Fibroblast of lung (primary cell): ENCODE results near the gene BTBD9. TPM values are rescaled to one million over a fixed set of nuclear protein-coding genes. Genes with fewer than 3 reads are reported as not detected.
A peak's percentile ranks its signal among the peaks of the same experiment; 100 is the strongest.

ENCODE experiments used
- DNase-seq, 2 donors: peaks; one replicate each; pipeline versions ENCODE4 v3.0.0 to v3.0.0-alpha.2; 2010; ENCODE audit warnings: low read depth in 2 of 2
- H2AFZ ChIP-seq: 2 replicates; pipeline ENCODE4 v1.5.1; 2012; ENCODE audit warnings: low read length, control low read depth, inconsistent platforms
- H3K27ac ChIP-seq: 2 replicates; pipeline ENCODE4 v1.5.1; 2011; ENCODE audit warnings: low read length, control low read depth; ENCODE audit not compliant: insufficient read depth
- H3K27me3 ChIP-seq: 2 replicates; pipeline ENCODE4 v1.5.1; 2011; ENCODE audit warnings: mild to moderate bottlenecking, low read length; ENCODE audit not compliant: control insufficient read depth, insufficient read depth
- H3K36me3 ChIP-seq: 2 replicates; pipeline ENCODE4 v1.5.1; 2011; ENCODE audit warnings: low read length; ENCODE audit not compliant: control insufficient read depth, insufficient read depth
- H3K4me1 ChIP-seq: 2 replicates; pipeline ENCODE4 v1.5.1; 2011; ENCODE audit warnings: low read length; ENCODE audit not compliant: control insufficient read depth, insufficient read depth; ENCODE audit errors: extremely low read depth
- H3K4me2 ChIP-seq: 2 replicates; pipeline ENCODE4 v1.5.1; 2011; ENCODE audit warnings: low read length, control low read depth; ENCODE audit not compliant: insufficient read depth; ENCODE audit errors: extremely low read depth
- H3K4me3 ChIP-seq, 4 experiments: fragments of 200-600 bp in 1 of 4; sonication (generic) in 1 of 4; replicated peaks in 1 of 4; 2 replicates each; pipeline ENCODE4 v1.5.1; 2011 to 2016; ENCODE audit warnings: low read length in 4 of 4, low read depth in 3 of 4, mild to moderate bottlenecking in 3 of 4, control low read depth in 2 of 4, inconsistent platforms in 1 of 4, mixed read lengths in 1 of 4; ENCODE audit not compliant: insufficient read depth in 1 of 4; ENCODE audit errors: control extremely low read depth in 1 of 4
- H3K79me2 ChIP-seq: 2 replicates; pipeline ENCODE4 v1.5.1; 2012; ENCODE audit warnings: mild to moderate bottlenecking, low read length, inconsistent platforms; ENCODE audit not compliant: control insufficient read depth, insufficient read depth
- H3K9ac ChIP-seq: 2 replicates; pipeline ENCODE4 v1.5.1; 2011; ENCODE audit warnings: mild to moderate bottlenecking, low read length, control low read depth; ENCODE audit not compliant: insufficient read depth
- H3K9me3 ChIP-seq: 2 replicates; pipeline ENCODE4 v1.5.1; 2012; ENCODE audit warnings: low read depth, low read length; ENCODE audit not compliant: control insufficient read depth, insufficient read depth
- H4K20me1 ChIP-seq: 2 replicates; pipeline ENCODE4 v1.5.1; 2011; ENCODE audit warnings: low read length; ENCODE audit not compliant: control insufficient read depth, insufficient read depth; ENCODE audit errors: extremely low read depth
- EZH2 ChIP-seq: IDR thresholded peaks from 2 replicates; pipeline ENCODE4 v1.5.1; 2012; ENCODE audit warnings: low read length, control low read depth, mild to moderate bottlenecking; ENCODE audit errors: missing control alignments
- polyA plus RNA-seq, 2 donors: library from polyadenylated mRNA; depleted of rRNA in 1 of 2; stranded (reverse) in 1 of 2; unstranded in 1 of 2; fragments of >200 nt; gene quantifications; 2 replicates each; pipeline ENCODE4 v1.2.1, GENCODE V29; 2011 to 2012; ENCODE audit warnings: missing spikeins in 1 of 2
- total RNA-seq: library from RNA; depleted of rRNA; stranded (reverse); fragments of >200 nt; gene quantifications from 2 replicates; pipeline ENCODE4 v1.2.1, GENCODE V29; 2014
- TF ChIP-seq, protein P1 (sequence below), 2 donors: IDR thresholded peaks in 1 of 2; conservative IDR thresholded peaks in 1 of 2; 1 replicate in 1 of 2; 2 replicates in 1 of 2; pipeline ENCODE4 v1.5.1; 2011 to 2012; ENCODE audit warnings: low read length in 2 of 2, control low read depth in 1 of 2, inconsistent platforms in 1 of 2, low read depth in 1 of 2, mild to moderate bottlenecking in 1 of 2

BTBD9 gene
- total and polyA plus RNA-seq, 2 donors (not counting 1 experiment from before 2014, with no cell fraction given) = 7.7 to 13.4 TPM

DNA sequence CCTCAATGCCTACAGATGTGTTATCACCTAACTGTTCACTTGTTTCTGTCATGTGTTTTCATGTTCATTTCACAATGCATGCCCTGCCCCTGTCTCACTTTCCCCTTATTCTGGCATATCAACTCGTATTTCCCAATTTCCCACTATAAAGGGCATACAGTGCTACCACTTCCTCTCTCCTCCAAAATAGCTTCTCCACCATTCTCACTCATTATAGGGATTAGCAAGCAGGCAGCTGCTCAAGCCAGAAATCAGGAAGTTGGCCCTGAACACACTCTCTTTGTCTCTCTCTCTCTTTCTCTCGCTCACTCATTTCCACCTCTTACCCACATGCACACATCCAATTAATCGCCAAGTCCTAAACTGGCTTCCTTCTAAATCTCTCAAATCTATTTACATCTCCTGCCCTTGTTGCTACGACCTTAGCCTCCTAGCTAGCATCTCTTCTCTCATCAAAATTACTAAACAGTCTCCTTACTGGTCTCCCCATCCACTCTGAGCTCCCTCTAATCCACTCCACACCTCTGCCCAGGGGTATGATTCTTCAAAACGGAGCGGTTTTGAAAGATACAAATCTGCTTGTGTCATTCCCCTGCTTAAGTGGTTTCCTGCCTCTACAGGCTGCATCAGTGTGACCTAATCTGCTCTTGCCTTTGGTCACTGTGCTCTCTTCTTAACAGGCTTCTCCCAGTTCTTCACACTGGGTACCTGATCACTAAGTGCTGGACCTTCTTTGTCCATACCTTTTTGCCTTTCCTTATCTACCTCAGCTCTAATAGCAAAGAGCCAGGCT is 196.2 kb downstream of the BTBD9 start:
- Histone ChIP-seq H3K36me3 (no peaks in the 10 kb centered on the region), H3K9me3 (no peaks in the 10 kb centered on the region), H3K9ac (no peak overlapping the region), H3K4me2 (no peak overlapping the region), H3K4me1 (no peaks in the 10 kb centered on the region), H3K27ac (no peak overlapping the region), H2AFZ (no peak overlapping the region), H3K4me3 (no peak overlapping the region), H3K27me3 (no peaks in the 10 kb centered on the region), H3K79me2 (no peaks in the 10 kb centered on the region), H4K20me1 (no peaks in the 10 kb centered on the region)
- TF ChIP-seq, protein P1, sequence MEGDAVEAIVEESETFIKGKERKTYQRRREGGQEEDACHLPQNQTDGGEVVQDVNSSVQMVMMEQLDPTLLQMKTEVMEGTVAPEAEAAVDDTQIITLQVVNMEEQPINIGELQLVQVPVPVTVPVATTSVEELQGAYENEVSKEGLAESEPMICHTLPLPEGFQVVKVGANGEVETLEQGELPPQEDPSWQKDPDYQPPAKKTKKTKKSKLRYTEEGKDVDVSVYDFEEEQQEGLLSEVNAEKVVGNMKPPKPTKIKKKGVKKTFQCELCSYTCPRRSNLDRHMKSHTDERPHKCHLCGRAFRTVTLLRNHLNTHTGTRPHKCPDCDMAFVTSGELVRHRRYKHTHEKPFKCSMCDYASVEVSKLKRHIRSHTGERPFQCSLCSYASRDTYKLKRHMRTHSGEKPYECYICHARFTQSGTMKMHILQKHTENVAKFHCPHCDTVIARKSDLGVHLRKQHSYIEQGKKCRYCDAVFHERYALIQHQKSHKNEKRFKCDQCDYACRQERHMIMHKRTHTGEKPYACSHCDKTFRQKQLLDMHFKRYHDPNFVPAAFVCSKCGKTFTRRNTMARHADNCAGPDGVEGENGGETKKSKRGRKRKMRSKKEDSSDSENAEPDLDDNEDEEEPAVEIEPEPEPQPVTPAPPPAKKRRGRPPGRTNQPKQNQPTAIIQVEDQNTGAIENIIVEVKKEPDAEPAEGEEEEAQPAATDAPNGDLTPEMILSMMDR (conservative IDR thresholded peaks at IDR 0.05 in 1 of 2, IDR thresholded peaks at IDR 0.05 in 1 of 2; ENCODE audit: low read depth in 1 of 2, low read length in 2 of 2) = no peak
- TF ChIP-seq EZH2 = no peak
- DNase-seq = peak in 1 of 2 donors; percentile 19

DNA sequence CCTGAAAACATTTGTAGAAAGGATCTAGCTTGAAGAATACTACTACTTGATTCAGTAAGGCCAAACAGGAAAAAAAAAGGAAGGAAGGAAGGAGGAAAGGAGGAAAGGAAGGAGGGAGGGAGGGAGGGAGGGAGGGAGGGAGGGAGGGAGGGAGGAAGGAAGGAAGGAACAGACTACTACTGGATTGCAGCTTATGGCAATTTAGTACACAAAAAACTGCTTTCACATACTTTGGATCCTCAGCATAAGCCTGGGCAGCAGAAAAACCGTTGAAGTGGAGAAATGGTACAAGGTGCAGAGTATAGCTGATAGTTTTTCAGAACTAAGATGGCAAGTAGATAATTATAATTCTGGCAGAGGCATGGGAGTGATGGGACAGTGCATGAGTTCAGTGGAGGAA is 201.6 kb downstream of the BTBD9 start:
- TF ChIP-seq EZH2 = no peak
- TF ChIP-seq, protein P1 (conservative IDR thresholded peaks at IDR 0.05 in 1 of 2, IDR thresholded peaks at IDR 0.05 in 1 of 2; ENCODE audit: low read depth in 1 of 2, low read length in 2 of 2) = no peak
- H3K9me3 ChIP-seq = no peaks in the 10 kb centered on the region
- peaks cover 2% of the 10 kb centered on the region for H3K4me1 ChIP-seq
- H3K9ac ChIP-seq = no peak overlapping the region
- no peaks in the 10 kb centered on the region for H4K20me1 ChIP-seq
- no peak overlapping the region for H3K4me2 ChIP-seq
- H3K36me3 ChIP-seq = no peaks in the 10 kb centered on the region
- no peak overlapping the region for H3K4me3 ChIP-seq
- DNase-seq = no peak
- no peaks in the 10 kb centered on the region for H3K79me2 ChIP-seq
- H3K27ac ChIP-seq = no peak overlapping the region
- H2AFZ ChIP-seq = no peak overlapping the region
- H3K27me3 ChIP-seq = no peaks in the 10 kb centered on the region

DNA sequence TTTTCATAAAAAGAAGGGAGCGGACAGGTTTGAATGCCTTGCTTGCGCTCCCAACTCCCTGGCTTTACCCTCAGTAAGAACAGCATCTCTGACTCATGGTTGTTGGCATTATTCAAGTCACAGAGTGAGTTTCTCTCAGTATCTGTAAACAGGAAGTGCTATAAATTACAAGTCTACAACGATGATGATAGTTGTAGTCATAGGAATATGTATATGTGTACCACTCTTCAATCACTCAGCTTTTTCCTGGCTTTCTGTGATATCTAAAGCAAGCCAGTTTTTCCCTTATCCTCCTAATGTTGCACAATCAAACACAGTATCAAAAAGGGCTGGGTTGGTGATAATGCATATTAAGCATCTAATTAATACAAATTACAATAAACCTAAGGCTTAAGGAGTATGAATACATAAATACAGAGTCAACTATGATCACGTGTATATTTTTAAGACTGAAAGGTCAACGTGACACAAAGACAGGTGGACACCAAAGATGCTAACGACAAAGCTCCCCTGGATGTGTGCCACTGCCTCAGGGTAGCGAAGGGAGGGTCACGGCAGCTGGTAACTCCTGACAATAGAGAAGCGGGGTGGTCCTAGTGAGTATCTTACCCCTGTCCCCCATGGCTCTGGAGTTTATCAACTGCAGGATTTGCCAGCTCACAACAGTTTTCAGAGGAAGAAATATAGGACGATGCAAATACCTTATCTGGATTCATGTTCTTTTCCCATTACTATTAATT is 202.8 kb downstream of the BTBD9 start:
- H3K4me3 ChIP-seq = no peak overlapping the region
- H3K79me2 ChIP-seq = no peaks in the 10 kb centered on the region
- no peaks in the 10 kb centered on the region for H3K36me3 ChIP-seq
- no peak overlapping the region for H2AFZ ChIP-seq
- H3K27me3 ChIP-seq = no peaks in the 10 kb centered on the region
- TF ChIP-seq, protein P1 (conservative IDR thresholded peaks at IDR 0.05 in 1 of 2, IDR thresholded peaks at IDR 0.05 in 1 of 2; ENCODE audit: low read depth in 1 of 2, low read length in 2 of 2) = no peak
- no peak for TF ChIP-seq EZH2
- no peak overlapping the region for H3K4me2 ChIP-seq
- H3K9ac ChIP-seq = no peak overlapping the region
- no peaks in the 10 kb centered on the region for H4K20me1 ChIP-seq
- DNase-seq = peak; percentile 62 to 78
- peaks cover 2% of the 10 kb centered on the region for H3K4me1 ChIP-seq
- no peaks in the 10 kb centered on the region for H3K9me3 ChIP-seq
- no peak overlapping the region for H3K27ac ChIP-seq
